Calu3 (cell line): Measurements from ENCODE around the gene LRP8. TPM values are rescaled to one million over a fixed set of nuclear protein-coding genes. Genes with fewer than 3 reads are reported as not detected.

Experiments
- BruUV-seq: library from RNA; stranded (reverse); fragments of 400-500 nt; replicated peaks from 2 replicates; lab custom pipeline; 2021; lab: Mats Ljungman, UMichigan
- CTCF ChIA-PET: fragments of 300-600 bp; sonication (Branson Sonifier 250); formaldehyde crosslinking; loops from one replicate; lab custom pipeline; 2022; ENCODE audit warnings: antibody characterized with exemption; lab: Charles Lee
- DNase-seq: peaks from one replicate; pipeline ENCODE4 v3.0.0; 2022
- H3K27ac Mint-ChIP-seq: one replicate; pipeline ENCODE4 v1.8.0; 2022; ENCODE audit warnings: mixed read lengths; ENCODE audit not compliant: unreplicated experiment
- H3K27me3 Mint-ChIP-seq: one replicate; pipeline ENCODE4 v1.8.0; 2022; ENCODE audit warnings: mixed read lengths; ENCODE audit not compliant: unreplicated experiment
- H3K36me3 Mint-ChIP-seq: one replicate; pipeline ENCODE4 v1.8.0; 2022; ENCODE audit warnings: mild to moderate bottlenecking, moderate library complexity, mixed read lengths; ENCODE audit not compliant: insufficient read depth, unreplicated experiment
- H3K4me1 Mint-ChIP-seq: one replicate; pipeline ENCODE4 v1.8.0; 2022; ENCODE audit warnings: mild to moderate bottlenecking, low read depth, mixed read lengths; ENCODE audit not compliant: unreplicated experiment
- H3K4me3 Mint-ChIP-seq: one replicate; pipeline ENCODE4 v1.8.0; 2022; ENCODE audit warnings: mild to moderate bottlenecking, low read depth, moderate library complexity, mixed read lengths; ENCODE audit not compliant: unreplicated experiment
- H3K9me3 Mint-ChIP-seq: one replicate; pipeline ENCODE4 v1.8.0; 2022; ENCODE audit warnings: low read depth, mixed read lengths; ENCODE audit not compliant: unreplicated experiment
- CTCF ChIP-seq: fragments of 200-600 bp; IDR thresholded peaks from one replicate; pipeline ENCODE4 v1.8.0; 2022; ENCODE audit warnings: antibody characterized with exemption; ENCODE audit not compliant: unreplicated experiment
- intact Hi-C: fragments of 100-400 bp; cut with micrococcal nuclease; formaldehyde crosslinking; loops from one replicate; pipeline ENCODE4 v1.10.0; 2022; ENCODE audit not compliant: unreplicated experiment
- total RNA-seq: library from RNA; stranded (reverse); gene quantifications from 2 replicates; pipeline ENCODE4 v1.2.3, GENCODE V29; 2022

Gene LRP8
- total RNA-seq, 1 experiment from 2014 or later: 104 TPM

GRCh38 chr1:53342735-53343470 is 15.0 kb upstream of the LRP8 start:
- Mint-ChIP-seq H3K9me3 (no peaks in the 10 kb centered on the region), H3K4me3 (no peak overlapping the region), H3K27ac (no peak overlapping the region), H3K27me3 (peaks cover 44% of the 10 kb centered on the region), H3K36me3 (no peaks in the 10 kb centered on the region), H3K4me1 (no peaks in the 10 kb centered on the region)
- TF ChIP-seq CTCF: no peak
- CTCF ChIA-PET: no interaction called here
- intact Hi-C loops: no loop called here
- BruUV-seq: no TSS peak
- no peak for DNase-seq

- CTCF ChIA-PET: no interaction called here
- BruUV-seq: no TSS peak
- no peak for DNase-seq
- Mint-ChIP-seq H3K9me3 (no peaks in the 10 kb centered on the region), H3K27me3 (peaks cover 44% of the 10 kb centered on the region), H3K4me3 (no peak overlapping the region), H3K27ac (no peak overlapping the region), H3K4me1 (no peaks in the 10 kb centered on the region), H3K36me3 (no peaks in the 10 kb centered on the region)
- TF ChIP-seq CTCF: no peak
- intact Hi-C loops: no loop called here
Observed at GRCh38 chr1:53341961-53342707, 14.3 kb upstream of the LRP8 start.

DNA sequence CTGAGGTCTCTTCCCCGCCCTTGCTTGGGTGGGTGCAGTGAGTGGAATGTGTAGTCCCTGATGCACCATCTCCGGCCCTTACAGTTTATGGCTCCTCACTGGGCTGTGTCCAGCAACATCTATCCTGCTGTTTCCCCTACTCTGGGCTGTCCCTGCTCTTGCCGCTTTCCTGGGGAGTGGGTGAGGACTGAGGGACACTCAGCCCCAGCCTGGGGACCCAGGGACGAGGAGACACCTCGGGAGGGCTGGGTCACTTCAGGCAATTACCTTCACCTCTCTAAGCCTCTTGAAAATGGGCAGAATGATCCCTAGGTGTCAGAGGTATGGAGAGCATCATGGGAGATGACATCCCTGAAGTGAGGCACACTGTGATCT is 13.6 kb upstream of the LRP8 start:
- BruUV-seq: no TSS peak
- Mint-ChIP-seq H3K27ac (no peak overlapping the region), H3K9me3 (no peaks in the 10 kb centered on the region), H3K4me3 (no peak overlapping the region), H3K4me1 (no peaks in the 10 kb centered on the region), H3K36me3 (no peaks in the 10 kb centered on the region), H3K27me3 (peaks cover 44% of the 10 kb centered on the region)
- CTCF ChIA-PET: no interaction called here
- DNase-seq: no peak
- intact Hi-C loops: no loop called here
- TF ChIP-seq CTCF: no peak

DNA sequence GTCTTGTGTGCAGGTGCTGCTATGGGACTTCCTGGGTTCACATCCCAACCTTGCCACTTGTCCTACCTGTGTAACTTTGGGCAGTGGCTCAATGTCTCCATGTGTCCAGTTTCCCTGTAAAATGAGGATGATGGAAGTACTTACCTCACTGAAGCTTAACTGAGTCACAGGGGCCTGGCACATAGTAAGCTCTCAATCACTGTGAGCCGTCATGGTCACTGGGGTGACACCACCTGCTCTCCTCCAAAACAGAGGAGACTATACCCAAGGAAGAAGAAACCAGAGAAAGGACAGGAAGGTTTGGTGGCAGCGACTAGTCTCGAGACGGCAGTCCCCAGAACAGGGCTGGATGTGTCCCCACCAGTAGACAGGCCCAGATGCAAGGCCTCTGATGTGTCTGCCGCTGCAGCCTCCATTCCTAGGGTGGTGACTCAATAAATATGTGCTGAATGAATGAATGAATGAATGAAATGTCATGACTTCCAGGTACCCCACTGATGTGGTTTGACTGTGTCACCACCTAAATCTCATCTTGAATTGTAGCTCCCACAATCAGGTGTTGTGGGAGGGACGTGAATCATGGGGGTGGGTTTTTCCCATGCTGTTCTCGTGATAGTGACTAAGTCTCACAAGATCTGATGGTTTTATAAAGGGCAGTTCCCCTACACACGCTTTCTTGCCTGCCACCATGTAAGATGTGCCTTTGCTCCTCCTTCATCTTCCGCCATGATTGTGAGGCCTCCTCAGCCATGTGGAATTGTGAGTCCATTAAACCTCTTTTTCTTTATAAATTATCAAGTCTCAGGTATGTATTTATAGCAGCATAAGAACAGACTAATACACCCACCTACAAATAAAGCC is 13.0 kb upstream of the LRP8 start:
- Mint-ChIP-seq H3K27ac (no peak overlapping the region), H3K4me3 (no peak overlapping the region), H3K9me3 (no peaks in the 10 kb centered on the region), H3K36me3 (no peaks in the 10 kb centered on the region), H3K27me3 (peaks cover 44% of the 10 kb centered on the region), H3K4me1 (no peaks in the 10 kb centered on the region)
- CTCF ChIA-PET: no interaction called here
- TF ChIP-seq CTCF: no peak
- intact Hi-C loops: no loop called here
- no peak for DNase-seq
- BruUV-seq: no TSS peak
